Endothelial cell of coronary artery (primary cell): Measurements from ENCODE around the gene KCNH3. TPM values are rescaled to one million over a fixed set of nuclear protein-coding genes. Genes with fewer than 3 reads are reported as not detected.

ENCODE experiments used
- total RNA-seq: library from RNA; depleted of rRNA; stranded (reverse); fragments of >200 nt; gene quantifications from 2 replicates; pipeline ENCODE4 v1.2.3, GENCODE V29; 2014

The KCNH3 gene, protein sequence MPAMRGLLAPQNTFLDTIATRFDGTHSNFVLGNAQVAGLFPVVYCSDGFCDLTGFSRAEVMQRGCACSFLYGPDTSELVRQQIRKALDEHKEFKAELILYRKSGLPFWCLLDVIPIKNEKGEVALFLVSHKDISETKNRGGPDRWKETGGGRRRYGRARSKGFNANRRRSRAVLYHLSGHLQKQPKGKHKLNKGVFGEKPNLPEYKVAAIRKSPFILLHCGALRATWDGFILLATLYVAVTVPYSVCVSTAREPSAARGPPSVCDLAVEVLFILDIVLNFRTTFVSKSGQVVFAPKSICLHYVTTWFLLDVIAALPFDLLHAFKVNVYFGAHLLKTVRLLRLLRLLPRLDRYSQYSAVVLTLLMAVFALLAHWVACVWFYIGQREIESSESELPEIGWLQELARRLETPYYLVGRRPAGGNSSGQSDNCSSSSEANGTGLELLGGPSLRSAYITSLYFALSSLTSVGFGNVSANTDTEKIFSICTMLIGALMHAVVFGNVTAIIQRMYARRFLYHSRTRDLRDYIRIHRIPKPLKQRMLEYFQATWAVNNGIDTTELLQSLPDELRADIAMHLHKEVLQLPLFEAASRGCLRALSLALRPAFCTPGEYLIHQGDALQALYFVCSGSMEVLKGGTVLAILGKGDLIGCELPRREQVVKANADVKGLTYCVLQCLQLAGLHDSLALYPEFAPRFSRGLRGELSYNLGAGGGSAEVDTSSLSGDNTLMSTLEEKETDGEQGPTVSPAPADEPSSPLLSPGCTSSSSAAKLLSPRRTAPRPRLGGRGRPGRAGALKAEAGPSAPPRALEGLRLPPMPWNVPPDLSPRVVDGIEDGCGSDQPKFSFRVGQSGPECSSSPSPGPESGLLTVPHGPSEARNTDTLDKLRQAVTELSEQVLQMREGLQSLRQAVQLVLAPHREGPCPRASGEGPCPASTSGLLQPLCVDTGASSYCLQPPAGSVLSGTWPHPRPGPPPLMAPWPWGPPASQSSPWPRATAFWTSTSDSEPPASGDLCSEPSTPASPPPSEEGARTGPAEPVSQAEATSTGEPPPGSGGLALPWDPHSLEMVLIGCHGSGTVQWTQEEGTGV
- total RNA-seq: under 0.01 and 0.09 TPM in 2 replicates

DNA sequence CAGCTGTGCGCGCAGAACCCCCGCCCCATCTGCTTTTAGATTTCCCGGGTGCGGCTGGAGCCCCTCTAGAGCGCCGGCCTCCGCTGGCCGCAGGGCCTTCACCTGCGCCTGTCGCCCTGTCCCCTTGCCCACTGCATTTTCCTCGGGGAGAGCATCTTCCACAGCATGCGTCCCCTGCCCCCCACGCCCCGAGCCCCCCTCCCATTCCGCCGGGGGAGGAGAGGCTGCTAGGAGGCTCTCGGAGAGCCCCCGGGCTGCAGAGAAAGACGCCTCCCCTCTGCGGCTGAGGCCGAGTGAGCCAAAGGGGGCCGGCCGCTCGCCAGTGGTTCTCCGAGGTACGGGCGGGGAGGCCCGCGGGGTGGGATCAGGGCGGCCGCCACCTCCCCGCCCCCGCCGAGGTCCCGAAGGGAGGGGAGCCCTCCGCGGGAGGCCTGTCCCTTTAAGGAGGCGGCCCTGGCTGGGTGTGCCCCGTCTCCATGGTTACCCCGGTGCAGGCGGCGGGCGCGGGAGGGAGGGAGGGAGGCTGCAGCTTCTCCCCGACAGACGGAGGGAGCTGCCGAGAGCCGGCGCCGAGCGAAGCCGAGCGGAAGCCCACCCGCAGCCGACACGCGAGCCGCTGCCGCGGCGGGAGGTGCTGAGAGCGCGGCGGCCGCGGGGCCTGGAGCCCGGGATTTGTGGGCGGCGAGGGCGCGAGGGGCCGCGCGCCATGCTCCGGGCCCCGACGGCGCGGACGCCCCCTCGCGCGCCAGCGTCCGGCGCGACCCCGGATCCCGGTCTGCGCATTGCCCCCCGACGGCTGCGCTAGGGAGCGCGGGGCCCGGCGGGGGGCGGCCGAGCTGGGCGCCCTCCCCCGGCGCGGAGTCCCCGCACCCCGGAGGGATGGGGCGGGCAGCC, at the start of gene KCNH3:
Gene KCNH3, plus strand, starts transcription at position 521 of the 894 bp plus-strand sequence. CDS start 387 bp downstream, outside the sequence.

DNA sequence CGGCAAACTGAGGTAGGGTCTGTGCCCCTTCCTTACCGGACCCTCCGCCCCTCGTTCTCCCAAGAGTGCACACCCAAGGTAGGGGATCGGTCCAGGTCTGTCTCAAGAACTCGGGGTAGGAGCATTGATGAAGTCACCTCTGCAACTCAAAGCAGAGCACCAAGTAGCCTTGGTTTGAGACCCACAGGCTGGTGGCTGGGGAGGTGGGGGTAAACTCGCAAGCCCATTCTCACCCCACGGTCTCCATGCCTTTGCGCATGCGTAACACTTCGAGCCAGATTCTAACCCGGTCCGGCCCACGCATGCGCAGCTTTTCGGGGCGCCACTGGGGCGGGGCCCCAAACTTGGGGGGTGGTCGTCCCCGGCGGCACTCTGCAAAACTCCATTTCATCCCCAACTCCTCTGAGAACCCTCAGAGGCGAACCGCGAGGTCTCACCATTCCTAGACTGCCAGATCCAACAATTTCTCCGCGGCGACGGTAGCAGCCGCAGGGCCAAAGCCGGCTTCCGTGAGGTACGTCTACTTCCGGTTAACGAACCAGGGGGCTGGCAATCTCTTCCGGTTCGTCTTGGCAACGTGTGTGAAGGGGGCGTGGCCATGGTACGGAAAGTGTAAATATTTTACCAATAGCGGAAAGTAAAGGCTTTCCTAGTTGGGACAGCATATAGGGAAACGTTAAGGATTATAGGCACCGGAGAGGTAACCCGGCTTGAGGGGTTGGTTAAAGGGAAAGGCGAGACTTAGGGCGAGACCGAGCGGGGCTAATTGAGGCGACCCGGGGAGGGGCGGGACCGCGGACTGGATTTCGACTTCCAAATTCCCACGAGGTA, 29.0 kb downstream of the KCNH3 start, which contains the start of gene MCRS1:
Gene MCRS1, minus strand, starts transcription at position 532 of the 831 bp plus-strand sequence. CDS start 1,411 bp downstream, outside the sequence.

DNA sequence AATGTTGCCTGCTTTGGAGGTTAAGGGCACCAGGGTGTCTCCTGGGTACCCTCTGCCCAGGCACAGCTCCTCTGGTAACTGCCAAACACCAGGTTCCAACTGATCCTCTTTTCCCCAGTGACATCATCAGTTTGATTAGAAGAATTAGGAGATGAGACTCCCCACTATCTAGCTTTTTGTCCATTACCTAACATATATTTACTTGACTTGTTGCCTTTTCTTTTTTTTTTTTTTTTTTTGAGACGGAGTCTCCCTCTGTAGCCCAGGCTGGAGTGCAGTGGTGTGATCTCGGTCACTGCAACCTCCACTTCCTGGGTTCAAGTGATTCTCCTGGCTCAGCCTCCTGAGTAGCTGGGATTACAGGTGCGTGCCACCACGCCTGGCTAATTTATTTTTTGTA, 66.7 kb downstream of the KCNH3 start, which contains the start of gene FAM186B:
Gene FAM186B, minus strand, starts transcription at position 101 of the 400 bp plus-strand sequence. CDS start 162 bp downstream, outside the sequence.

Other genes with a start within 250 kb of the KCNH3 start
- 0.19 and 0.36 TPM in 2 replicates for gene PRPH, start 243.9 kb upstream of the KCNH3 start, total RNA-seq
- gene TROAP, start 215.8 kb upstream of the KCNH3 start, total RNA-seq: 3.5 and 10.7 TPM in 2 replicates
- gene C1QL4, start 201.8 kb upstream of the KCNH3 start, total RNA-seq: not detected in 2 replicates
- gene DNAJC22, start 192.1 kb upstream of the KCNH3 start, total RNA-seq: 0.27 and 2.0 TPM in 2 replicates
- 40.1 and 46.0 TPM in 2 replicates for gene SPATS2, start 171.6 kb upstream of the KCNH3 start, total RNA-seq
- gene MCRS1, start 29.1 kb downstream of the KCNH3 start, total RNA-seq: 50.4 and 67.0 TPM in 2 replicates
- 0.09 TPM in 2 replicates for gene FAM186B, start 66.6 kb downstream of the KCNH3 start, total RNA-seq
- 3.2 and 8.8 TPM in 2 replicates for gene PRPF40B, start 84.5 kb downstream of the KCNH3 start, total RNA-seq
- 70.0 and 83.1 TPM in 2 replicates for gene FMNL3, start 168.4 kb downstream of the KCNH3 start, total RNA-seq
- 269 and 354 TPM in 2 replicates for gene TMBIM6, start 202.5 kb downstream of the KCNH3 start, total RNA-seq